IPS DF 4.7 (cell line): ENCODE data around the gene MAGI1.

ENCODE experiments used
- DNase-seq: peaks from one replicate; pipeline ENCODE4 v3.0.0-alpha.2; 2013; ENCODE audit warnings: low spot score; ENCODE audit errors: extremely low read depth

Gene MAGI1

GRCh38 chr3:65439641-65440284 lies 599.0 kb downstream of the MAGI1 start:
- peak; percentile 36 for DNase-seq

DNA sequence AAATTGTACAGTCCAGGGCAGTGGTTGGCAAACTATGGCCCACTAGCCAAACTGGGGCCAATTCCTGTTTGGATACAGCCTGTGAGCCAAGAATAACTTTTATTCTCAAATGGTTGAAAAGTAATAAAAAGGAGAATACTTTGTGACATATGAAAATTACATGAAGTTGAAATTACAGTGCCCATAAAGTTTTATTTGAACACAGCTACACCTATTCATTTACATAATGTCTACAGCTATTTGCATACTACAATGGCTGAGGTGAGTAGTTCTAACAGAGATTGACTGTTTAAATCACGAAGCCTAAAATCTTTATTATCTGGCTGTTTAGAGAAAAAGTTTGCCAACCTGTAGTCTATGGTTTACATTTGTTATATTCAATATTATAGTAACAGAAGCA lies 600.1 kb downstream of the MAGI1 start:
- DNase-seq: no peak

GRCh38 chr3:65438096-65438495 lies 600.6 kb downstream of the MAGI1 start:
- no peak for DNase-seq

DNA sequence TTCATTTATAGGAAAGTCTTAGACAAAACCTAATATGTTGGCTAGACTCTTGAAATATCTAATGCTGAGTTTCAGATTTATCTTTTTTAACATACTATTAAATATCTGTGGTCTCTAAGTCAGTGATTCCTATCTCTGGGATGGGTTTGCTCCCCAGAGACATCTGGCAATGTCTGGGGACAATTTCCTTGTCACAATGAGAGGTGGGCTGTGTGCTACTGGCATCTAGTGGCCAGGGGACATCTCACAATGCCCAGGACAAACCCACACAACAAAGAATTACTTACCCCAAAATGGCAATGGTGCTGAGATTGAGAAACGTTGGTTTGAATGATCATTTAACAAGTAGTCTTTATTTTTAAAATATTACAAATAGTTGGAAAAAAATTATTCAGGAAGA lies 602.1 kb downstream of the MAGI1 start:
- no peak for DNase-seq

GRCh38 chr3:65433480-65433879 lies 605.2 kb downstream of the MAGI1 start:
- no peak for DNase-seq

GRCh38 chr3:65432388-65433003 lies 606.2 kb downstream of the MAGI1 start:
- no peak for DNase-seq

- DNase-seq: no peak
These were observed 612.8 kb downstream of the MAGI1 start for GRCh38 chr3:65425880-65426279.

GRCh38 chr3:65422154-65422553 lies 616.6 kb downstream of the MAGI1 start:
- no peak for DNase-seq

GRCh38 chr3:65419233-65419632 lies 619.5 kb downstream of the MAGI1 start:
- DNase-seq: no peak

GRCh38 chr3:65413891-65414290 lies 624.8 kb downstream of the MAGI1 start:
- no peak for DNase-seq

DNA sequence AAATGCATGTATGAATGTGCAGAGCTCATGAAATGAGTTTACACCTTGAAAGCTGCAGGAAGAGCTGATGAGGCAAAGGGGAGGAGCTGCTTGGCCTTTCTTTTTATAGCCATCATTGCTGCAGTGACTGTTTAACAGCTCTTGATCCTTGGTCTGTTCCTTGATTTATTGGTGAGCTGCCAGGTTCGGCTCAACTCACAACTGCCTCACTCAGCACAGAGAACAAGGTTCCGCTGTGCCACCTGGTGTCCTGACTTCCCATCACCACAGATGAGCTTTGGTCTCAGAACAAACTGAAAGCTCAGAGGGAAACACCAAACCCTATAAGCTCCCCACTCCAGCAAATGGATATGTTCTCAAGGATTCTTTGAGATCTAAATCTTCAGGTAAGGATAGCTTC lies 626.1 kb downstream of the MAGI1 start:
- DNase-seq: no peak

DNA sequence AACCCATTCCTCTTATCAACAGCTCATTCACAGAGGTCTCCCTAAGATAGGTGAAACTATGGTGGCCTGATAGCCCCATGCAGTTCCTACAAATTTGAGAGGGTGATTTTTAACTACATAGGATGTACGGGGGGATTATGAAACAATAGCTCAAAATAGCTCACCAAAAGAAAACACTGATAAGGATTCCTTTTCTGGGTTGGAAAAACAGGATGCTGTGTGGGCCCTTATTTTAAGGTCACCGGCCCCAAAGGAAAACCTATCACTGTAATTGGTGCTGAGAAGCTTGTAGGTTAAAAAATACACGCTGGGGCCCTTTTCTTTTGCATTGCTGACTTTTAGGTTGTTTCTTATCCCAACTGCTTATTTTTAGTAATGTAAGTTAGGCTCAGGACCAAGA lies 627.4 kb downstream of the MAGI1 start:
- DNase-seq: no peak

DNA sequence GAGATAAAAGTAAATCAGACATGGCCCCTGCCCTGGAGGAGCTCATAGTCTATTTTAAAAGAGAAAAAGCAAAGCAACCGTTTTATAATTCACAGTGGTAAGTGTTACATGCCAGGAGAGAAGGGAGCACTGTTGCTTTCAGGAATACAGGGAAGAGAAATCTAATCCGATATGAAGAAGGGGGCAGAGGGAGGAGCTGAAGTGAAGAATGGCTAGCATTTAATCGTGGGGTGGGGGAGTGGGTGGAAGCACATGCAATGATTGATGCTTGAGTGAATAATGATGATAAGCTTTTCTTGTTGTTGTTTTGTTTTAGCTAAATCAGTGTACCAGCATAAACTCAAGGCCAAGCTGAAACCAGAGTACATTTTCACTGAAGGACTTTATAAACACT lies 629.5 kb downstream of the MAGI1 start:
- no peak for DNase-seq

DNA sequence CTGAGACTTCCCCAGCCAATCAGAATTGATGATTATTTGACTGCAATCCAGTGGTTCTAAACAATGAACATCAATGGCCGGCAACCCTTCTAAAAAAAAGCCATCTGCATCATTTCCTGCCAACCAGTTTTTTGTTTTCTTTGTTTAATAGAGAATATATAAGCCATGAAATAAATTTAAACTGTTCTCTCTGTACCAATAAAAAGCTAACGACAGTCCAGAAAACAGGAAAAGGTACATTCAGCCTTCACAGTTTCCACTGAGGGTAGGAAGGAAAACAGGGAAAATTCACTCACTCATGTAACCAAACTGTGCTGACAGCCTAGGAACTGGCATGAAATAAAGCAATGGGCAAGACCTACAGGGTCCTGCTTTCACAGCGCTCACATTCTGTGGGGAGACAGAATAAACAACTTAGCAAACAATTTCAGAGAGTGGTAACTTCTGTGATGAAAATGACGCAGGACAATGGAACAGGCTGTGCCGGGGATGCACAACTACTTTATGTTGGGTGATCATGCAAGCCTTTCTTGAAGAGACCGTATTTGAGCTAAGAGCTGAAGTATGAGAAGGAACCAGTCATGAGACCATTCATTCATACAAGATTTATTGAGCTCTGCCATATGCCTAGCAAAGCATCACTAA lies 630.1 kb downstream of the MAGI1 start:
- DNase-seq: no peak

GRCh38 chr3:65406470-65406869 lies 632.2 kb downstream of the MAGI1 start:
- no peak for DNase-seq

DNA sequence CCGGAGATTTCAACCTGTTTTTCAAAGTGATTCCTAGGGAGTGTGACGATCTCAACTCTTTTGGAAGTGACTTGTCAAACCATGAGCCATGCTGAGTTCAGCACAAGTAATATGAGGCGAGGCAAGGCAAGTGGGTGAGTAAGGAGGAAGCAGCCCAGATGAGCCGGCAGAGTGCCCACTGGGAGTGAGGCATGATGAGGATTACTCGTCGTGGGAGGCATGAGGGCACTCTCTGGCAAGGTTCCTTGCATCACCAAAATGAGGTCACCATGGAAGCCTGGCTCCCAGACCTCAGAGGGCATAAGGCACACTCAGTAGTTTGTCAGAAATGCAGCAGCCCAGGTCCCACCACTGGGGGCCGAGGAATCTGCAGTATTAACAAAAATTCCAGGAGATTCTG lies 636.1 kb downstream of the MAGI1 start:
- no peak for DNase-seq

- DNase-seq: peak; percentile 56
These were observed 637.1 kb downstream of the MAGI1 start for GRCh38 chr3:65401359-65402305.

GRCh38 chr3:65400899-65401298 lies 637.8 kb downstream of the MAGI1 start:
- no peak for DNase-seq

- no peak for DNase-seq
These were observed 639.8 kb downstream of the MAGI1 start for GRCh38 chr3:65398953-65399352.

DNA sequence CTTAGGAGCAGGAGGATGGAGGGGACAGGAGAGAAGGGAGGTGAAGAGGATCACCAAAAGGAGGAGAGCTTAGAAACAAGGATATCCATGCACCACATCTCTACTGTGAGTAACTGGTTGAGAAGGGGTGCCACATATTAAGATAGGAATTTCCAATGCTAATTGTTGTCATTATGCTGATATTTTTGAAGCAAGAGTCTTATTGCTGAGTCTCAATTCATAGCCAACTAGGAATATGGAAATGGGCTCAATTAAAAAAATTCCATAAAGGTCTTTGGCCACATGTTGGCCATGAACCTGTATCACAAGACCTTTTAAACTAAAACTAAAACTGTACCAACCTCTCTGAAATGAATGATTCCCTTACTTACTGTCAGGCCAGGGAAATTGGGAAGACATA lies 642.6 kb downstream of the MAGI1 start:
- no peak for DNase-seq

DNA sequence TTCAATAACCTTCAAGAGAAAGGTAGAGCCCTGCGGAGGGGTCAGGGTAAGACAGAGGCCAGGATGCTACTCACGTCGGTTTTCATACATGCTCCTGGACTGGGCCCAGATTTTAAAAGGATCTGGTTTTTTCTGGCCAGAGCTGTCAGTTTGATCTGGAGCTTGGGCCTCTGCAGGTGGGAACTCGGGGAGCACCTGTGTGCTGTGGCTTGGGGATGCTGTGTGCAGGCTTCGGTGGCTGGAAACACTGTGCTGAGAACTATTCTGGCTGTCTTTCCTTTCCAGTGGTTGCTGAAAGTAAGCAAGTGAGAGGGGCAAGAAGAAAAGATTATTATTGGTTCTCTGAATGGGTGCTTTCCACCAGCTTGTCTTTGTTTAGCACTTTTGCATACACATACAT lies 647.6 kb downstream of the MAGI1 start:
- no peak for DNase-seq

GRCh38 chr3:65385805-65386204 lies 652.9 kb downstream of the MAGI1 start:
- no peak for DNase-seq
